GM21723 (cell line): ENCODE measurements around the gene COG4.
A peak's percentile ranks its signal among the peaks of the same experiment; 100 is the strongest.
"Not testable (repeated sequence)": the region's sequence is repeated elsewhere in the genome, so short reads cannot be mapped to it uniquely, and the experiment has no call there.

Source experiments
- ATAC-seq: cut with Tn5 transposase; IDR thresholded peaks from one replicate; pipeline ENCODE4 v1.9.1; 2021; ENCODE audit warnings: mild to moderate bottlenecking, moderate library complexity; ENCODE audit not compliant: unreplicated experiment

COG4 gene

GRCh38 chr16:70527315-70527996 lies 4.1 kb upstream of the COG4 start:
- ATAC-seq: no peak

- ATAC-seq: no peak
Measured at GRCh38 chr16:70526403-70526802, 3.0 kb upstream of the COG4 start.

- ATAC-seq: not testable (repeated sequence)
Measured at GRCh38 chr16:70524399-70524825, 1.1 kb upstream of the COG4 start.

DNA sequence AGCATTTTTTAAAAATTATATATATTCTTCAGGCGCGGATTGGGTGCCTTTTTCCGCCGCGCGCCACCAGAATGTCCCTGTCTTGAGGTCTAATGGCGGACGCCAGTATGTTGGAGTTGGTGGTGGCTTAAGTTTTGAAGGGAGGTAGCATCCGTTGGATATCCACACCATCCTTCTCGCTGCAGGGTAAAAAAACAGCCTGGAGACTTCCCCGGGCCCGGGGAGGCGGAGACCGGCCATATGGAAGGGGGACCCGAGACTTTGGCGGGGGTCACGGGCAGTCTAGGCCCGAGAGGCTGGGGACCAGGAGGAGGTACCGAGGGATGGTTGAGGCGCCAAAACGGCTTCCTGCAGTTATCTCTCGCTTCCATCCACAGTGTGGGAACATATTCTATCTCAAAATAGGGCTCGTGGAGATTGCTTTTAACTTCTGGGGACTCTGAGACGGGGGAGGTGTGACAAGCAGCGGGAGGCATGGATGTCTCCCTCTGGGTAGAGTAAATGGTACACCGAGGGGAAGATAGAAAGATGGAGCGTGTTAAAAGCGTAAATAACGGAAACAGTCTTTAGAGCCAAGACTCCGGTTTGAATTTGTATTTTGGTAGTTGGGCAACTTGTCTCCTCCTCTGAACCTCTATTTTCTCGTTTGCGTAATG lies 517 bp upstream of the COG4 start, which contains the start of gene SF3B3:
Gene SF3B3, plus strand, starts transcription at position 74 of the 656 bp plus-strand sequence. CDS start 2,841 bp downstream, outside the sequence.
- ATAC-seq: peak; percentile 51

GRCh38 chr16:70522216-70523075 lies 908 bp downstream of the COG4 start:
- peak; percentile 31 for ATAC-seq

DNA sequence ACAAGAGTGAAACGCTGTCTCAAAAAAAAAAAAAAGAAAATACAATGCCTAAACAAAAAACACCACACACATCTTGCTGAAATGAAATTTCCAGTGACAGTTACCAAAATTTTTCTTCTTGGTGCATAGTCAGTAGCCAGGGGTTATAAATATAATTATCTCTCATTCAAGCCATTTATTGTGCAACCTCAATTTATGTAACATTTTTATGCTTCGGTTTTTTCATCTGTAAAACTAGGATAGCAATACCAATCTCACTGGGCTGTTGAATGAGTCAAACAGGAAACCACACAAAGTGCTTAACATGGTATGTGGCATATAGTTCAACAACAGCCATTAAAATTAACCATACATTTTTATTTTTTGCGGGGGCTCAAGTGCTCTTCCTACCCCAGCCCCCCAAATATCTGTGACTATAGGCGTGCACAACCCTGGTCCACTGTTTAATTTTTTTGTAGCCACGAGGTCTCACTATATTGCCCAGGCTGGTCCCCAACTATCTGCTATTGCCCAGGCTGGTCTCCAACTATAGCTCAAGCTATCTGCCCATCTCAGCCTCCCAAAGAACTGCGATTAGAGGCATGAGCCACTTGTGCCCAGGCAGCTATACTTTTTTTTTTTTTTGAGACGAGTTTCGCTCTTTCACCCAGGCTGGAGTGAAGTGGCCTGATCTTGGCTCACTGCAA lies 2.6 kb downstream of the COG4 start:
- no peak for ATAC-seq

DNA sequence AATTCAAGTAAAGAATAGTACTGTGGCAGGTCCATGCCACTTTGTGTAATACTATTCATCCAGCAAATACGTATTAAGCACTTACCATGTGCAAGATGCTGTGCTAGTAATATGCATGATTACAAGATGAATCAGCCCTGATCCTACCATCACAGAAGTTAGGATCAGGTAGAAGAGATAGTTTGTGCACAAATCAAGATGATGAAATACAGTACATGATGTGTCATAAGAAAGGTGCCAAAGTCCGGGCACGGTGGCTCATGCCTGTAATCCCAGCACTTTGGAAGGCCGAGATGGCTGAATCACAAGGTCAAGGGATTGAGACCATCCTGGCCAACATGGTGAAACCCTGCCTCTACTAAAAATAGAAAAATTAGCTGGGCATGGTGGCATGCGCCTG lies 10.9 kb downstream of the COG4 start:
- ATAC-seq: no peak

- ATAC-seq: no peak
Measured at GRCh38 chr16:70511833-70512232, 11.5 kb downstream of the COG4 start.

GRCh38 chr16:70510216-70510615 lies 13.1 kb downstream of the COG4 start:
- no peak for ATAC-seq

- no peak for ATAC-seq
Measured at GRCh38 chr16:70508752-70509151, 14.6 kb downstream of the COG4 start.

DNA sequence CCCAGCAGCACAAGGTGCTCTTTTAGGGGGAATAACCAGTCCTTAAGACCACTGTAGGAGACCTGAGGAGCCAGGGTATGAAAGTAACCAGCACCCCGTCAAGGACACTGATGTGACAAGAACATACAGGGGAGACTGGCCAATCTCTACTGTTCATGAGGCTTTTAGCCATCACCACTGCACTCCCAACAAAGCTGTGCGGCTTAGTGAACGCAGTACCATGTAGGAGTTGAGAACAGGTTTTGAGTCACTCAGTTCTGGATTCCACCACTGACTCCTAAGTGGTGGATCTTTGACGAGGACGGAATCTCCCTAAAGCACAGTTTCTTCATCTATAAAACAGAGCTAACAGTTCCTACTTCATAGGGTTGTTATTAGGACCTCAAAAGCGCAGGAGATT lies 26.8 kb downstream of the COG4 start:
- ATAC-seq: no peak

DNA sequence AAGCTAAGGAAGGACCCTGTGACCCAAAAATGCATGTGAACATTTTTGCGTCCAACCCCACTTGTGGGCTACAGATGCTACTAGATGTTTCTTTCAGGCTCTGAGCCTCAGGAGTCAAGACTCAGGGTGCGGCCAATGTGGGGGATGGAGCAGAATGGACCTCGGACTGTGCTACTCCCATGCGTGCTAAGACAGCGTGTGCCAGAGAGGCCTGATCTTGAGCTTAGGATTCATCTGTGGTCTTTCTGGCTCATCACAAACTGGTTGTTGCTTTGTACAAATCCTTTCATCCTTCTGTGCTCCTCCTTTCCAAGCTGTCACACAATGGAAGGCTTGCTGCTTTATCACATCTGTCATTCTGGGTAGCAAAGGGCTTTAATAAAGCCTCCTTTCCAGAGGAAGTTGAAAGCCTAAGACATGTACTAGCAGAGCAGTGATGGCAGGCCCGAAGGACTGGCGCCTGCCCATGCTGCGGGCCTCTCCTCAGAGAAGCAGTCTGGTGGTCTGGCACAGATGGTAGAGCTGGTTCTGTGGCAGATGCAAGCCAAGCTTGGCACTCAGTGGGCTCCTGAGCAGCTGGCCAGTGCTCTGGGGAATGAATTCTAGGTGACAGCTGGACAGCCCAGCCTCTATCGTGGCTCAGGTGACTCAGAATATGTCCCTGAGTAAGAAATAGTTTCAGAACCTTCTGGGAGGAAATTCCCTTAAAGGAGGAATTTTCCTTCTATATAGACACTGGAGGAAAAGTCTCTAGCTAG lies 27.8 kb downstream of the COG4 start:
- ATAC-seq: no peak

GRCh38 chr16:70494777-70495176 lies 28.6 kb downstream of the COG4 start:
- no peak for ATAC-seq

DNA sequence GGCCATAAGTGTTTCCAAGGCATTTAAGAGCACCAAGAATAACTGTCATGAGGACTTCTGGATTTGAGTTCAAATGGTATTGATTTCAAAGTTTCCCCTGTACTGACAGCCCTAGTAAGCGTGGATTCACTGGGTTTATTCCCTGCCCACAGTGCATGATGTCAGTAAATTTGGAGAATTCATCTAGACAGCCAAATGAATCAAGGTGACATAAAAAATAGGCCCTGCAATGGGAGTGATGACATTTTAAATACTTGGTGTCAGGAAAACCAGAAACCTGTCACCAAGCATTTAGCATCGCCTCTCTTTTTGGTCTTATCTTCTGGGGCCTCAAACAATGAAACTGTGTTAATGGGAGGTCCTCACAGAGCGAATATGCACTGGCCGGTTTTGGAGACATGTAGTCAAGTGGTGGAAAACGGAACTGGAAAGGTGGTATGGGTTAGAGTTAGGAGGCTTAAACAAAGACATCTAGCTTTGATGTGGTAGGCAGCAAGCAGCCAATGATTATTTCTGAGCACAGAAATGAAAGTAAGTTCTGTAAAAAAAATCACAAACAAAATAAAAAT lies 29.1 kb downstream of the COG4 start:
- ATAC-seq: no peak

- no peak for ATAC-seq
Measured at GRCh38 chr16:70493802-70494201, 29.6 kb downstream of the COG4 start.

DNA sequence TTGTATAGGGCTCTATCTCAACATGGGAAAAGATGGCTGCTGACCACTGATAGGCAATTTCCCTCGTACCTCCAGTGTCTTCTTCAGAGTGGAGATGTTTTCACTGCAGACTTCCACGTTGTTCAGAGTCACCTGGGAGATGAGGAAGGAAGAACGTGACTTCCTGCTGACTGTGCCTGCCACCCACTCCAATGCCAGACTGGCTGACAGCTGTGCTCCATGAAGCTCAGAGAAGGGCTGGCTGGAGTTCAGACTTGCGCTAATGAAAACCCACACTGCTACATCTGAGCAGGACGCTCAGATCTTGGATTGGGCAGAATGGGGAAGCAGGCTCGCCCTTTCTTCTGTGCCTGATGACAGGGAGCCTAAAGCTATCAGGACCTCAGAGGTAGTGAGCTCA lies 33.1 kb downstream of the COG4 start:
- no peak for ATAC-seq

- no peak for ATAC-seq
Measured at GRCh38 chr16:70484867-70485266, 38.5 kb downstream of the COG4 start.

DNA sequence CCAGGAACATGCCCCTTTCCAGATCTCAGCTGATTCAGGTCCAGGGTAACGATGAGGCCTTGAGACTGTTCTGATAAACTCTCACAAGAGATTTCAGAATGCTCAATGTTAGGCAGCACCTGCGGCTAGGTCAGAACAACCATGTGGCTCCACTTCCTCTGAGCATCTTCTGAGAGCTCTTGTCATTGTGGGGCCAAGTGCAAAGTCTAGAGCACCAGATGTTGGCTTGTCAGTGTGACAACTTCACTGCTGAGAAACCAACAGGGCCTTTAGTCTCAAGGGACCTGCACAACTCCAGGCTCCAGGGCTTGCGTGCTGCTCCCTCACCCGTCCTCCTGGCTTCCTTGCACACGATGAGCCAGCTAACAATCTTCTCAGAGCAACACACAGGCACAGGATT lies 39.9 kb downstream of the COG4 start:
- ATAC-seq: peak; percentile 82

DNA sequence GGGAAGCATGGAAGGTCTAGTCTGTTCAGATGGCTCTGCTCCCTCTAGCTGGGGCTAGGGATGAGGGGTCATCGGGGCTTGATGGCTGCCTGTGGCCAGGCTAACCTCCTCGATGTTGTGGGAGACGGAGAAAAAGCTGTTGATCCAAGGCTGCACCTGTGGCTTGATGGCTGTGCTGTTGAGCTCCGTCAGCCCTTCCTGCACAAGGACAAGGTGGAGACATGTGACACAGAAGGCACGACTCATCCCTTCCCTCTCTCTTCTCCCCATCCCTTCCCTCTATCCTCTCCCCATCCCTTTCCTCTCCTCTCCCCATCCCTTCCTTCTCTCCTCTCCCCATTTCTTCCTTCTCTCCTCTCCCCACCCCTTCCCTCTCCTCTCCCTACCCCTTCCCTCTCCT lies 40.7 kb downstream of the COG4 start:
- ATAC-seq: no peak

DNA sequence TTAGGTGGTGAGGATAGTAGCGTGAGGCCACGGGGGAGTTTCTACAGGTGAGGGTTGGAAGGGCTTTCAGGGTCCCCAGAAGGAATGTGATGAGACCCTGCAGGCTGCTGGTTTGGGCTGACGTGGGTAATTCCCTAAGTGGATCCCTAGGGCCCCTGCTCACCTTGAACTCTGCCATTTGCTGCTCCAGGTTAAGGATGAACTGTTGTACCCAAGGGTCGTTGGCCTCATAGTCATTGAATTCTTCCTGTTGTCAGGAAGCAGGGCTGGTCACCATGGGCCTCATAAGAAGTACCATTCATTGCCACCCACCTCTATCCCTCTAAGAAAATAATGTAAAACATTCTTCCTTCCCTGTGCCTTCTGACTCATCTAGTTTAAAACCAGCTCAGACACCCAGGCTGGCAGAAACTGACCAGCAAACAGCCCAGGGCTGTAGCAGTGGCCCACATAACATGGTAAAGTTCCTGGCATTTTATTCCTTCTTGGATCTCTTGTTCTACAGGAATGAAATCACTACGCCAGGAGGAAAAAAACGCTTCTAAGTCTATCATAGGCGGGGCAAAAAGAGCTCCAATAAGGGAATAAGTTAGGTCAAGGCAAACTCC lies 41.3 kb downstream of the COG4 start:
- no peak for ATAC-seq
